ENCODE measurements around the gene FYCO1.
A peak's percentile ranks its signal among the peaks of the same experiment; 100 is the strongest.

Gene FYCO1

DNA sequence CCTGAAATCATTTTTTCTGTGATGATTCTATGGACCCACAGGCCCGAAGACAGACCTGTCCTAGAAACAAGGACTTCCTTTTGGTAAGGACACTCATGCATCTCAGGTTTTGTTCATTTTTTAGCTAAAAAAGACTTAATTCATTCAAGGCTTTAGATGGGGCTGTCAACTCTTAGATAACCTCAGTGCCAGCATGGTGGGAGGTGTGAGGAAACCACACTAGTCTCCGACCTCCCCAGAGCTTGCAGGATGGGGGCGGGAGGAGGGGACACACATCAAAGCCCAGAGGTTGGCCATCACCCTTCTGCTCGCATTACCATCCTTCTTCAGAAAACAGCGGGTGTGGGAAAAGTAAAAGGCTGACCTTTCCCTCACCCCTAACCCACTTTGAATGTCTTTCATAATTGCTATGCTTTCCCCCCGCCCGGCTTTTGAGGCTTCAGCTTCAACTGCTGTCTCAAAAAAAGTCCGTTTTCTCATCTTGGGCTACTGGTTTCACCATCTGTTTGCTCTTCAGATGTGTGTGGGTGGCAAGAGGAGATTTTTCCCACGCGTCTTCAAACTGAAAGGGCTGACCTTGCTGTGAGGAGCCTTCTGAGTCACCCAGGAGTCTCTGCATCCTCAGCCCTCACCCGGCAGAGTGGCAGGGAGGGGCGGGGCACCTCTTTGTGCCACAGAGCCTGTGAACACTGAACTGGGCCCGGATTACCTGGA, 79.9 kb downstream of the FYCO1 start:
- peak; percentile 63 for DNase-seq (ENCODE audit: low read depth)

DNA sequence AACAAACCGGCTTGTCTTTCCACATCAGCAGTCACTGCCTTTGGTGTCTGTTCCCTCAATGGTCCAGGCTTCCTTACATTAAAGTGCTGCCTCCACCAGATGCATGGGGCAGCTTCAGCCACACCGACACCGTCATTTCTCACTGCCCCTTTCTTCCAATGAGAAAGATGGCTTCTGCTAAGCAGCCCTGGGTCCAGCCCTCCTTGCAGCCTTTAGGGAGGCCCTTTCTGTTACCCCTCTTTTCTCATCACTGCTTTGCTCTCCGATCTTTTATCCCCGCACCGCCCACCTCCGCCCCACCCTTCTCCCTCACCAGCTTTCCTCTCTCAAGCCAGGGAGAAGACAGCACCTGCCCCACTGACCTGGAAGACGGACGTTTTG, 80.6 kb downstream of the FYCO1 start:
- no peak for DNase-seq (ENCODE audit: low read depth)

GRCh38 chr3:45914362-45915058, 81.1 kb downstream of the FYCO1 start:
- no peak for DNase-seq (ENCODE audit: low read depth)

DNA sequence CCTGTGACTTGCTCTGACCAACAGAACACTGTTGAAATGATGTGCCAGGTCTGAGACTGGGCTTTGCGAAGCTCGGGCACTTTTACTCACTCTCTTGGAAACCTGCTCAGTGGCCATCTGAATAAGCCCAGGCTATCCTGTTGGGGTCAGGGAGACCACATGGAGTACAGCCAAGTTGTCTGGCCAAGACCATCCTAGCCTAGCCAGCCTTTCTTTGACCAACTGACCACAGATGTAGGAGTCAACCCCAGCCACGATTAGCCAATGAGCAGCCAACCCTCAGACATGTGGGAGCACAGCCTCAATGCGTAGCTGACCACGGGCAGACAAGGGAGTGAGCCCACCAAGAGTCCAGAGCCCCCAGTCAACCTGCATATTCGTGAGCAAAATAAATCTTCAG, 83.2 kb downstream of the FYCO1 start:
- DNase-seq (ENCODE audit: low read depth): no peak

DNA sequence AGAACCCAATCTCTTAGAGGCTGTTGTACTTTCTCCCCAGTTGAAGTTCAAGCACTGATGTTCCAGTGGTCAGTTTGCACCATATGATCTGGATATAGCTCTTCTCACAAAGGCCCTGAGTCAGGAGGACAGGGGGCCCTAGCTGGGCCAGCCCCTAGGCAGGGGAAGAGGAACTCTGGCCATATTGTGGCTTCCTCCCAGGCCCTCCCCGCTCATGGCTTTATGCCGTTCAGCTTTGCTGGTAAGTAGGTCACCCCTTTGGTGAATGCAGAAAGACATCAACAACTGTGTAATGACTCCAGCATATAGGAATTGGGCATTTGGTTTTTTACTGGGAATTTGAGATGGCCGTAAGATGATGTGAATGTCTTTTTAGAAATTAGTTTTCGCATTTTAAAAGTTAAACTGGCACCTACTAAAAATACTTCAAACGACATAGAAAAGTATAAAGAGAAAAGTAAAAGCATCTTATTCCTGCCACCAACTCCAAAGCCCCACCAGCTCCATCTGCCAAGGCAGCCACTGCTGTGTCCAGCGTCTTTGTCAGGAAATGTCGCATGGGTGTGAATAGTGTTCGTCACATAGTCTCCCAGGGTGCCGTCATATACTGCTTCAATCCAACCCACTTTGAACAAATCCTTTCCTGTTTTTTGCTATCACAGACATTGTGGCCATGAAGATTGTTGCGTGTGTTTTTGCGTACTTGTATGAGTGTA, 84.0 kb downstream of the FYCO1 start:
- no peak for DNase-seq (ENCODE audit: low read depth)

GRCh38 chr3:45910892-45911291, 84.7 kb downstream of the FYCO1 start:
- DNase-seq (ENCODE audit: low read depth): no peak

- DNase-seq (ENCODE audit: low read depth): no peak
Observed at GRCh38 chr3:45909542-45909941, 86.1 kb downstream of the FYCO1 start.

GRCh38 chr3:45908761-45909160, 86.9 kb downstream of the FYCO1 start:
- no peak for DNase-seq (ENCODE audit: low read depth)

DNA sequence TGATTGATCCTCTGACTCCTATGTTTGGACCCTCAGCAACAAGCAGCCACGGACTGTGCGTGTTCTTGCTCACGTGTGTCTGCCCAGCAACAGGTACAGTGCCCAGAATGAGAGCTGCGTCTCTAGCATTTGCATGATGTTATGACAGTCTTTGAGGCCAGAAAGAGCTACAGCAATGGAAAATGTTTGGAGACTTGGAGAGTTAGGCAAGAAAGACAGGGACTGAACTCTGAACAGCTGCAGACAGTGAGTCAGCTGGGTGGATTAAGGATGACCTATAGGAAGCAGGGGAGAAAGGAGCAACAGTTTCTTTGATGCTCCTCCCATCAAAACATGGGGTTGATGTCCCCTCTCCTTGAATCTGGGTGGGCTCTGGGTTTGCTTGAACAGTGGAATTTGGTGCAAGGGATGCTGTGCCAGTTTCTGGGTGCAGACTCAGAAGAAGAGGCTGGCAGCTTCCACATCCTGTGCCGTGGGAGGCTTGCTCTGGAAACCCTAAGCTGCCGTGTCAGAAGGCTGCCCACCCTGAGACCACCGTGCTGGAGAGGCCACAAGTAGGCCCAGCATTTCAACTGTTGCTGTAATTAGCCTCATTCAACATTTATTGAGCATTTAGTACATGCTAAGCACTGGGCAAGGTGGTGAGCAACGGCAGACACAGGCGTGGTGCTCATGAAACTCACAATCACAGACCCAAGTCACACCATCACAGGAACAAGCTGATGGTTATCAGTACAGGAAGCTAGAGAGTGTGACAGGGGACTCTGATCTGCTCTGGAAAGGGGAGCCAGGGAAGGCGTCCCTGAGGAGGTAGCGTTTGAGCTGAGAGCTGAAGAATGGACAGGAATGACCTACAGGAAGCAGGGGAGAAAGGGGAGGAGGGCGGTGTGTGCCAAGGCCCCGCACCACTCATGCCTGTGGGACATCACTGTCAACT, 87.6 kb downstream of the FYCO1 start:
- no peak for DNase-seq (ENCODE audit: low read depth)

- no peak for DNase-seq (ENCODE audit: low read depth)
Observed at GRCh38 chr3:45906681-45907407, 88.8 kb downstream of the FYCO1 start.

GRCh38 chr3:45905755-45906154, 89.9 kb downstream of the FYCO1 start:
- DNase-seq (ENCODE audit: low read depth): no peak

- no peak for DNase-seq (ENCODE audit: low read depth)
Observed at GRCh38 chr3:45904931-45905330, 90.7 kb downstream of the FYCO1 start.

GRCh38 chr3:45896956-45897355, 98.7 kb downstream of the FYCO1 start:
- DNase-seq (ENCODE audit: low read depth): no peak

DNA sequence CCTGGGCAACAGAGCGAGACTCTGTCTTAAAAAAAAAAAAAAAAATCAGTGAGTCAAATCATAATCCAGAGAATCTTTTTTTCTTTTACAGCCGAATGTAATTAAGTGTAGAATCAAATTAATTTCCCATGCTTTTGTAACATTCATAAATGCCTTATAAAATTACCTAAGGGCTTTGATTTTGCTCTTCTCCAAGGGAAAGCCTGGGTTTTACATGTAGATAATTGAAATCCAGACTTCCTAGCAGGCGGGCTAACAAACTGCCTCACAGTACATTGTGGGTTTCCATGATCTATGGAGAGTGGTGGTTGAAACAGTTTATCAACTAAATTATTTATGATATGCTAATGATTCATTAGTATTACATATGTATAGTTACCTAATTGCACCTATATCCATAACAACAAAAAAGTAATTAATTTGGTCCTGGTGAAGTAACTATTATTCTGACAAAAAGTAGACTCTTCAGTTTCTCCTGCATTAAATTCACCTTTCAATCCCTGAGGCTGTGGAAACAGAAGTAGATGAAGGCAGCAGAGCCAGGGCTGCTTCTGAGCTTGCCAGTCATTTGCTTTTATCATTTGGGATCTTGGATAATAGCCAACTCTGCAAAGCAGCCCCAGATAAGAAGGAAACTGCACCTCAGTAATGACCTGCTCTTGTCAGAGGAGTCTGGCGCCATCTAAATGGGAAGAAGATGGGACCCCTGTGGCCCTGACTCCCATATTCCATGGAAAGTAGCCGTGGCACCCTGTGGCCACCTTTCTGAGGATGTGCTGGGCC, 99.7 kb downstream of the FYCO1 start:
- no peak for DNase-seq (ENCODE audit: low read depth)

GRCh38 chr3:45894015-45894414, 101.6 kb downstream of the FYCO1 start:
- no peak for DNase-seq (ENCODE audit: low read depth)

DNA sequence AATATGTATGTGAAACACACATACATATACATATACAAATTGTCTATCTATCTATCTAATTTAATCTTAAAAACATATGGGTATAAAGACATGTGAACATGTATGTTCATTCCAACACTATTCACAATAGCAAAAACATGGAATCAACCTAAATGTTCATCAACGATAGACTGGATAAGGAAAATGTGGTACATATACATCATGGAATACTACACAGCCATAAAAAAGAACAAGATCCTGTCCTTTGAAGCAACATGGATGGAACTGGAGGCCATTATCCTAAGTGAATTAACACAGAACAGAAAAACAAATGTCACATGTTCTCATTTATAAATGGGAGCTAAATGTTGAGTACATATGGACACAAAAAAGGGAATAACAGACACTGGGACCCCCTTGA, 103.5 kb downstream of the FYCO1 start:
- DNase-seq (ENCODE audit: low read depth): no peak

GRCh38 chr3:45890405-45890804, 105.2 kb downstream of the FYCO1 start:
- DNase-seq (ENCODE audit: low read depth): no peak

DNA sequence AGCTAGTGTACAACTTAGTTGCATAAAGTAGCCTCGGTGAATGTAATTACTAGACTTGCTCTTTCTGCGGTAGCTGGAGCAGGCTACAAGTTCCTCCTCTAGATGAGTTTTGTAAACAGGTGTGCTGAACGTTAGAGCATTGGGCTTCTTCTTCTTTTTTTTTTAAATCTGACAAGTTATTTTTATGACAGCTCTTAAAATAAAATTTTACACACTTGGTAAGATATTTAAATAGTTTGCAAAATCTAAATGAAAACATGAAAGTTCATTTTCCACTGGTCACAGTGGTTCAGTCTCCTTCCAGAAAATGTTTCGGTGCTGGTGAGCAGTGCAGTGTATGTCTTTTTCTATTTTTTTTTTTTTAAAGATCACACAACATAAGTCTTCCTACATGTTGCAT, 106.3 kb downstream of the FYCO1 start:
- no peak for DNase-seq (ENCODE audit: low read depth)

DNA sequence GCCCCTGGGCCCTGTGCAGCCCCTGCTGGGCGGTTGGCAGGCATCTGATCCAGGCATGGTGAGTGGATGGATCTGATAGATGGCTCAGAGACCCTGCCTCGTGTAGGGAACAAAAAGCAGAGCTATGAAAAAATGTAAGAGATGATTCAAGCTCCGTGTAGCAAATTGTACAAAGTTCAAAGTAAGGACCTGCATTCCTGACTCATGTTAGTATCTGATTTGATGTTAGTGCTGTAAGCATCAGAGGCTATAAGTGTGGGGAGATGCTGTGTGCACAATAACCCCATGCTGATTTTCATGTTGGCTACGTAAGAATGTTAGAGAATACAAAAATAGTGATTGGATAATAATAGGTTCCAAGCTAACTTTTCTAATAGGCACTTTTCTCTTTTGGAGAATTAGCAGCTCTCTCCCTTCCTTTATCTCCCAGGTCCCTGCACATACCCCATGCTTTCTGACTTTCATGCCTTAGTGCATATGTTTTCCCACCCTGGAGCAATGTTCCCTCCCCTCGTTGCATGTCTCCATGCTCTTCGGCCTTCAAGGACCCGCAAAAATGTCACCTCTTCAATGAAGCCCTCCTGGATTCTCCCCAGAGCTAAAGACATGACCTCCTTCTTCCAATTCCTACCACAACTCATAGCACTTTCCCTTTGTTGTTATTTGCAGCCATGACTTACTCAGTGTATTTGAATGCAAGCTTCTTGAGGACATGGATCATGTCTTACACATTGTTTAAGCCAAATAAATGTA, 107.7 kb downstream of the FYCO1 start:
- no peak for DNase-seq (ENCODE audit: low read depth)

GRCh38 chr3:45887285-45887684, 108.3 kb downstream of the FYCO1 start:
- DNase-seq (ENCODE audit: low read depth): no peak
